HG03025 (cell line): Measurements from ENCODE around the gene PROCA1.
A peak's percentile ranks its signal among the peaks of the same experiment; 100 is the strongest.
"Not testable (repeated sequence)": the region's sequence is repeated elsewhere in the genome, so short reads cannot be mapped to it uniquely, and the experiment has no call there.

Experiments used
- ATAC-seq: cut with Tn5 transposase; IDR thresholded peaks from one replicate; pipeline ENCODE4 v1.9.1; 2021; ENCODE audit warnings: mild to moderate bottlenecking, moderate library complexity; ENCODE audit not compliant: unreplicated experiment, low FRiP score

The PROCA1 gene

DNA sequence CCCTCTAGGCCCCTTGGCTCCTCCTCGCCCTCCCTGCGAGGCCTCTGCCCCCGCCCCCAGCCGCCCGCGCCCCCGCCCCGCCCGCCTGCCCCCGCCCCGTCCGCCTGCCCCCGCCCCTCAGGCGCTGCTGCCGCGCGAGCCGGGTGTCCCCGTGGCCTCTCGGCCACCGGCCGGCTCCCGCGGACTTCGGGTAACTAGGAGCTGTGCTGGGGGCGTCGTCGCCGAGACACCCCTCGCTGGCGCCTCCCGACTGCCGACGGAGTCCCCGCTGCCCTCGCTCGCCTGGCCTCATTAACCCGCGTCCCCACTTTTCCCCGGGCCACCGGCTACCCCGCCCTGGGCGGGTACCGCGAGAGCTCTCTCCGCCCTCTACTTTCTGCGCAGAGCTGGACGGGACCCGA lies 14.5 kb upstream of the PROCA1 start, which contains the start of gene TLCD1:
TLCD1 (minus strand) TSS at position 8 of the 401 bp plus-strand sequence. CDS start 136 bp downstream, outside the sequence.
- peak; percentile 5 for ATAC-seq

- no peak for ATAC-seq
Measured at GRCh38 chr17:28725660-28726225, 14.1 kb upstream of the PROCA1 start.

DNA sequence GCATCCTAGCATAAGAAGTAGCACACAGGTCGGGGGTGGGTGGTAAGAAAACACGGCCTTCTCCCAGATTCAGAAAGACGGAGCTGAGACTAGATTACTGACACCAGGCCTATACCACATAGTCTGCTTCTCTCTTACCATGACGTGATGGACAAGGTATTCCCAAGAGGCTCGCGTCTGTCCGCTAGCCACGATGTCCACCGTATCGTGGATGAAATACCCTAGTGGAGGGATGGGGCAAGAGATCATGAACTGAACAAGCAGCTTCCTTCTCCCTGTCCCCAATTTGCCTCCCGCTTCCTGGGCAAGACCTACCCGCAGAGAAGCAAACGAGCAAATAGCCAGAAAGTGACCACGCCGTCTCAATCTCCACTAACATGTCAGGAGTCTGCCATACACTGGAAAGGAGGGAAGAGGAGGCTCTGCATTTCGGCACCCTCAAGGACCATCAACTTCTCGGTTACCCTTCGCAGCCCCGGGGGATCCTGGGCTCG lies 13.5 kb upstream of the PROCA1 start:
- ATAC-seq = no peak

GRCh38 chr17:28724500-28725165 lies 12.9 kb upstream of the PROCA1 start:
- no peak for ATAC-seq

DNA sequence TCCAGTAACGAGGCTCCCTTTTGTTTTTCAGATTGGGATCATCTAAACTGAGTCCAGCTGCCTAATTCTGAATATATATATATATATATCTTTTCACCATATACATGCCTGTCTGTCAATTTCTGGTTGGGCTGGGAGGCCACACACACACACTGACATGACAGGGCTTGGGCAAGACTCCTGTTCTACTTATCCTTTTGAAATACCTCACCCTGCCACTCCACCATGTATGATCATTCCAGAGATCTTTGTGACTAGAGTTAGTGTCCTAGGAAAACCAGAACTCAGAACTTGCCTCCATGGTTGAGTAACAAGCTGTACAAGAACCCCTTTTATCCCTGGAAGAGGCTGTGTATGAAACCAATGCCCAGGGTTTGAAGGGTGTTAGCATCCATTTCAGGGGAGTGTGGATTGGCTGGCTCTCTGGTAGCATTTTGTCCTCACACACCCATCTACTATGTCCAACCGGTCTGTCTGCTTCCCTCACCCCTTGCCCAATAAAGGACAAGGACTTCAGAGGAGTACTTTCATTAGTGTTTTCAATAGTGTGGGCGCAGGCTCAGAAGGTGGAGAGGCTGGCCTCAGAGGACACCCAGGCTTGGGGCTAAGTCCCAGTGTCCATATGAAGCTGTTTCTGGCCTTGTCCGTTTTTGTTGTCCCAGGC lies 12.3 kb upstream of the PROCA1 start:
- not testable (repeated sequence) for ATAC-seq

DNA sequence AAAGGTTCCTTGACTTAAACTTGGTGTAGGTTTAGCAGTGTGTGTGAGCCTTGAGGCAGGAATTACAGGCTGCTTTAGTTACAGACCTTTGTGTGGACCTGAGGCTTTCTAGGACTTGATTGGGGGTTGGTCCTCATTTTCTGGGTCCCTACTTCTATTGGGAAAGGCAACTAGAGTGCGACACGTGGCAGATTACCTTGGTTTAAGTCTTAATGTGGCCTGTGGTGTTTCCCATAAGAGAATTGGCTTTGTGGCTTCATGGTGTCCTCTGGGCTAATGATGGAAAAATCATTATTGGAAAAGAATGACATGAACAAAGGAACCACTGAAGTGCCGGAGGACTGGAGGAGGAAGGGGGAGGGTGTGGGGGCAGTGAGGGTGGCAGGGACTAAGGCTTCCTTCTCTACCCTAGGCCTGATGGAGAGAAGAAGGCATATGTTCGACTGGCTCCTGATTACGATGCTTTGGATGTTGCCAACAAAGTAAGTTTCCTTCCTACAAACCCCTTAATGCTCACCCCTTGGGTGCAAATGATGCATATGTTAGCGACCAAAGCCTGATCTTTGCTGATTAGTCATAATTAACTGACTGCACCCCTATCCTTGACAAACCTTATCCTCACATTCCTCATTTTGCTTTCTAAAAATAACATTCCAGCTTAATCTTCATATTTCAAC lies 11.6 kb upstream of the PROCA1 start:
- no peak for ATAC-seq

- ATAC-seq = no peak
Measured at GRCh38 chr17:28722417-28723158, 10.9 kb upstream of the PROCA1 start.

GRCh38 chr17:28720997-28721329 lies 9.3 kb upstream of the PROCA1 start:
- ATAC-seq = not testable (repeated sequence)

DNA sequence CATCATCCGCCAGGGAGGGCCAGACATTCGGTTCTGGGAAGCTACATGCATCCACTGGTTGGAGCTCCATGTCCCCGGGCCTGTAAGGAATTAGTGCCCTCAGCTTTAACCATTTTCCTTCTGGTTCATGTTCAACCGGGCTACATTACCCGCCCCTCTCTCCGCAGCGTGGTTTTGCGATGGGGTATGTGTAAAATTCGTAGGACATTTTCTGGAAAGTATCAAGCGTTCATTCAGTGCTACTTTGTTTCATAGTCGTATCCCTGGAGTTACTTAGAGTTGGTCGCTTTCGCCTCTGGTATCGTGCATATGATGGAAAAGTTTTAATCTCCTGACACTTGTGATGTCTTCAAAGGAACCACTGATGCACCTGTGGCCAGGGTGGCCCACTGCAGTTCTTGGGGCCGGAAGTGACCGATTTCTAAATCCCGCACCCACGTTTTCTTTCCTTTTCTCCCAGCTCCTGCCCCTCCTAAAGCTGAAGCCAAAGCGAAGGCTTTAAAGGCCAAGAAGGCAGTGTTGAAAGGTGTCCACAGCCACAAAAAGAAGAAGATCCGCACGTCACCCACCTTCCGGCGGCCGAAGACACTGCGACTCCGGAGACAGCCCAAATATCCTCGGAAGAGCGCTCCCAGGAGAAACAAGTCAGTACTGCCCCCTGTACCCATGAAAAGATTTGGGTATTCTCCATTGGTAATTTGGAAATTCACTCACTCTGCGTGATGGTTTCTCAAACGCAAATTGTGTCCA lies 8.7 kb upstream of the PROCA1 start:
- ATAC-seq = no peak

DNA sequence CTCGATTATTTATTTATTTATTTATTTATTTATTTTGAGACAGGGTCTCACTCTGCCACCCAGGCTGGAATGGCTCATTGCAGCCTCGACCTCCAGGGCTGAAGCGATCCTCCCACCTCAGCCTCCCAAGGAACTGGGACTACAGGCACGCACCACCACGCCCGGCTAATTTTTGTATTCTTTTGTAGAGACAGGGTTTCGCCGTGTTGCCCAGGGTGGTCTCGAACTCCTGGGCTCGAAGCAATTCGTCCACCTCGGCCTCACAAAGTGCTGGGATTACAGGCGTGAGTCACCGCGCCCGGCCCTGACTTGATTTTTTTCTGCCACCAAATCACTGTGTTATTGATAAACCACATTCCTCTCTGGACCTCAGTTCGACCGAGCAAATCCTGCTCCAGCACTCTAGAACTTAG lies 7.3 kb upstream of the PROCA1 start:
- ATAC-seq = no peak

- no peak for ATAC-seq
Measured at GRCh38 chr17:28718333-28719020, 6.8 kb upstream of the PROCA1 start.

DNA sequence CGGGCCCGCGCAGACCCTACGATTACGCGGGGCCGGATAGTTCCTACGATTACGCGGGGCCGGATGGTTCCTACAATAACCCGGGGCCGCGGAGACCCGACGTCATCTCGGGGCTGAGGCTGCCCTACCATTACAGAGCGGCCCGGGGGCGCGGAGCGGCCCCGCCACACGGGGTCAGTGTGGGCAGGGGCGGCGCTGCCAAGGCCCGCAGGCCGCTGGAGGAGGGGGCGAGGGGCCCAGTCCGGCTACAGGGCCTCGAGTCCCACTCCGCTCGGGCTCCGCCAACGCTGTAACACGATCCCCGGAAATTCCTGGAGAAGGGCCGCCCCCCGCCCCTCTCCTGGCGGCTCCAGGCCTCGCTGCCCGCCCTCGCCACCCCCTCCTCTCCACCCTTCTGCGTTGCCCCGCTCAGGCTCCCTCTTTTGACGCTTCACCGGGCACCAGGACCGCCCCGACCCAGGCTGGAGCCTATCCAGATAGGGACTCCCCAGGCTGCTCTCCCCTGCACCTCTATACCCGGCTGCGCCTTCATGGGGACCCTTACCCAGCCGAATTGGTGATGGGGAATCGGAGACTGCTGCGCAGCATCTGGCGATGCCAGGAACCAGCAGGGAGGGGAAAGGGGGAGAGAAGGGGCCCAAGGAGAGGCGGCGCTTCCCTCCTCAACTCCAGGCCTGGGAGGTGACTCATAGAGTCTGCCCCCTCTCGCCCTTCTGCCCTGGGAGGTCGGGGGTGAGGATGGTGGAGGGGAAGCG lies 6.1 kb upstream of the PROCA1 start, which contains the start of gene RAB34:
RAB34 (minus strand) TSS at position 291 of the 755 bp plus-strand sequence. CDS start 602 bp downstream, outside the sequence.
- no peak for ATAC-seq

GRCh38 chr17:28716740-28717577 lies 5.3 kb upstream of the PROCA1 start:
- ATAC-seq = no peak

GRCh38 chr17:28715217-28715616 lies 3.5 kb upstream of the PROCA1 start:
- ATAC-seq = no peak

GRCh38 chr17:28714281-28714680 lies 2.6 kb upstream of the PROCA1 start:
- no peak for ATAC-seq

- ATAC-seq = no peak
Measured at GRCh38 chr17:28712705-28713415, 1.2 kb upstream of the PROCA1 start.
